Ureter (tissue), 1 donor: ENCODE results near the gene FGFRL1. TPM values are rescaled to one million over a fixed set of nuclear protein-coding genes. Genes with fewer than 3 reads are reported as not detected.

ENCODE experiments used
- DNase-seq: peaks from one replicate; pipeline ENCODE4 v3.0.0-alpha.2; 2020; ENCODE audit warnings: low spot score
- total RNA-seq: library from RNA; stranded (reverse); gene quantifications from one replicate; pipeline ENCODE4 v1.2.4, GENCODE V29; 2023
- donor health status: DM: yes; HTN: yes; CAD: no.

FGFRL1 gene
- total RNA-seq, 1 donor from 2014 or later, result 13.0 TPM

DNA sequence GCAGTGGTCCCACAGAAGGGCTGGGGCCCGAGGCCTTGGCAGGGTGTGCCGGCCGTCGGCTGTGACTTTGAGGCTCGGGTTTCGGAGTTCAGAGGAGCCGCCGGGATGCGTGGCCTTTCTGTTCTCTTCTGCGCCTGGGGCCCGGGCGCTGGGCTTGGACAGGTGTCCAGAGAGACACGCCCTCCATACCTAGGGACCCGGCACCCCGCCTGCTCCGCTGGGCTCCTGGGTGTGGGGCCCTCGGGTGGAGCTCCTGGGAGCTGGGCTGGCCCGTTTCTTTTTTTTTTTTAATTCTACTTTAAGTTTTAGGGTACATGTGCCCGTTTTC is 11.3 kb downstream of the FGFRL1 start:
- DNase-seq, result no peak

DNA sequence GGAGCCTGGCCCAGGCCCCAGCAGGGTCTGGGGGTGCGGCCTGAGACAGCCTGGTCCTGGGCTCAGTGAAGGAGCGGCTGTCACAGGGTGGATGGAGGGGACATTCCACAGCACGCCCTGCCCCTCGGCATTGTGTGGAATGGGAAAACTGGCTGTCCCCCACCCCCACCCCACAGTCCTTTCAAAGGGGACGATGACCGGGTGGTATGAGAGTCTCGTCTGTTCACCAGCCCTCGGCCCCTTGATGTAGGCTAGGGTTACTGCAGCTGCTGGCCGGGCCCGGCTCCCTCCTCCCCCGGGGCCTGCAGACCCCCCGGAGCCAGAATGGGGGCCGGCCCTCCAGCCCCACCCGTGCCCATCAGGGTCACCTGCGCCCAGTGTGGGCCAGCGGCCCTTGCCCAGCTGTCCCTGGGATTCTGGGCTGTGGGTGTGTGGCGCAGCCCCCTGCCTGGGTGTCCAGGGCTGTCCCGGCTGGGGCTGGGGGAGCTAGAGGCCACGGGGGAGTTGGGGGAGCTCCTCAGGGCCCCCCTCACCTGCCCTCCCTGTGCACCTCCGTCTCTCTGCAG is 11.7 kb downstream of the FGFRL1 start:
- no peak for DNase-seq

DNA sequence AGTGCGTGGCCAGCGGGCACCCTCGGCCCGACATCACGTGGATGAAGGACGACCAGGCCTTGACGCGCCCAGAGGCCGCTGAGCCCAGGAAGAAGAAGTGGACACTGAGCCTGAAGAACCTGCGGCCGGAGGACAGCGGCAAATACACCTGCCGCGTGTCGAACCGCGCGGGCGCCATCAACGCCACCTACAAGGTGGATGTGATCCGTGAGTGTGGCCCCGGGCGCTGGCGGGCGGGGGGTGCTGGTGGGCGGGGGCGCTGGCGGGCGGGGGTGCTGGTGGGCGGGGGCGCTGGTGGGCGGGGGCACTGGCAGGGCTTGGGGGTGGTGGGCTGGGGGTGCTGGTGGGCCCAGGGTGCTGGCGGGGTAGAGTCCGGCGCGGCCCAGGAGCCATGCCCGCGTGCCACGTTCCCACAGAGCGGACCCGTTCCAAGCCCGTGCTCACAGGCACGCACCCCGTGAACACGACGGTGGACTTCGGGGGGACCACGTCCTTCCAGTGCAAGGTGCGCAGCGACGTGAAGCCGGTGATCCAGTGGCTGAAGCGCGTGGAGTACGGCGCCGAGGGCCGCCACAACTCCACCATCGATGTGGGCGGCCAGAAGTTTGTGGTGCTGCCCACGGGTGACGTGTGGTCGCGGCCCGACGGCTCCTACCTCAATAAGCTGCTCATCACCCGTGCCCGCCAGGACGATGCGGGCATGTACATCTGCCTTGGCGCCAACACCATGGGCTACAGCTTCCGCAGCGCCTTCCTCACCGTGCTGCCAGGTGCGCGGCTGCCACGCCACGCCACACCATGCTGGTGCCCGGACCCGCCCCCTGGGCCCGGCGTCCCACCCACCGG is 12.7 kb downstream of the FGFRL1 start:
- DNase-seq, result no peak

DNA sequence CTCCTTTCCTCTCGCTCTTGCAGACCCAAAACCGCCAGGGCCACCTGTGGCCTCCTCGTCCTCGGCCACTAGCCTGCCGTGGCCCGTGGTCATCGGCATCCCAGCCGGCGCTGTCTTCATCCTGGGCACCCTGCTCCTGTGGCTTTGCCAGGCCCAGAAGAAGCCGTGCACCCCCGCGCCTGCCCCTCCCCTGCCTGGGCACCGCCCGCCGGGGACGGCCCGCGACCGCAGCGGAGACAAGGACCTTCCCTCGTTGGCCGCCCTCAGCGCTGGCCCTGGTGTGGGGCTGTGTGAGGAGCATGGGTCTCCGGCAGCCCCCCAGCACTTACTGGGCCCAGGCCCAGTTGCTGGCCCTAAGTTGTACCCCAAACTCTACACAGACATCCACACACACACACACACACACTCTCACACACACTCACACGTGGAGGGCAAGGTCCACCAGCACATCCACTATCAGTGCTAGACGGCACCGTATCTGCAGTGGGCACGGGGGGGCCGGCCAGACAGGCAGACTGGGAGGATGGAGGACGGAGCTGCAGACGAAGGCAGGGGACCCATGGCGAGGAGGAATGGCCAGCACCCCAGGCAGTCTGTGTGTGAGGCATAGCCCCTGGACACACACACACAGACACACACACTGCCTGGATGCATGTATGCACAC is 13.6 kb downstream of the FGFRL1 start:
- DNase-seq, result no peak

DNA sequence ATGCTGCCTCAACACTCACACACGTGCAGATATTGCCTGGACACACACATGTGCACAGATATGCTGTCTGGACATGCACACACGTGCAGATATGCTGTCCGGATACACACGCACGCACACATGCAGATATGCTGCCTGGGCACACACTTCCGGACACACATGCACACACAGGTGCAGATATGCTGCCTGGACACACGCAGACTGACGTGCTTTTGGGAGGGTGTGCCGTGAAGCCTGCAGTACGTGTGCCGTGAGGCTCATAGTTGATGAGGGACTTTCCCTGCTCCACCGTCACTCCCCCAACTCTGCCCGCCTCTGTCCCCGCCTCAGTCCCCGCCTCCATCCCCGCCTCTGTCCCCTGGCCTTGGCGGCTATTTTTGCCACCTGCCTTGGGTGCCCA is 14.7 kb downstream of the FGFRL1 start:
- no peak for DNase-seq

DNA sequence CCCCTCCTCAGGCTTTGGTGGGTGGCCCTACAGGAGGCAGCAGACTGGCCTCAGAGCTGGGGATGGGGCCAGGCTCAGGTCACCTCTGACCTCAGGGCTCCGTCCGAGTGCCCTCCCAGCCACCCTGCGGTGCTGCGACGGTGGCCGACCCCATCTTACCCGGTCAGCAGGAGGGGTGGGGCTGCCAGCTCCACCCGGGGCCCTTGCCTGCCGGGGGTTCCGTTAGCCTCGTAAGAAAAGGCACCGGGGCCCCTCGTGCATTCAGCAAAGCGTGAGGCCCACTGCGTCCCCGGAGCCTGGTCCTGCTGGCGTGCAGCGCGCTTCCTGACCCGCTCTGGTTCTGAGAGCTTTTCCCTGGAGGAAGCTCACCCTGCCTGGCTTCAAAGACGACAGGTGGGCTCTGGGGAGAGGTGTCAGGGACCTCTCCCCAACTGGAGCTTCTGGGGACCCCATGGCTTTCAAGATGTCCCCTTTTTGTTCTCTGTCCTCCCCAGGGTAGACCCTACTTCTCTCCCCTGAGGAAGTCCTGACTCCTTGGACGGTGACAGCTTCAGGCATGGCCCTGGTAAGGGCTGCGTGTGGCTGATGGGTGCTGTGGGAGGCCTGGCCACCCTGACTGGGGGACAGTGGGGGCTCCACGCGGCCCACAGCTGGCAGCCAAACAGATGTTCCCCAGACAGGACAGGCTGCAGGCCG is 15.9 kb downstream of the FGFRL1 start:
- no peak for DNase-seq

DNA sequence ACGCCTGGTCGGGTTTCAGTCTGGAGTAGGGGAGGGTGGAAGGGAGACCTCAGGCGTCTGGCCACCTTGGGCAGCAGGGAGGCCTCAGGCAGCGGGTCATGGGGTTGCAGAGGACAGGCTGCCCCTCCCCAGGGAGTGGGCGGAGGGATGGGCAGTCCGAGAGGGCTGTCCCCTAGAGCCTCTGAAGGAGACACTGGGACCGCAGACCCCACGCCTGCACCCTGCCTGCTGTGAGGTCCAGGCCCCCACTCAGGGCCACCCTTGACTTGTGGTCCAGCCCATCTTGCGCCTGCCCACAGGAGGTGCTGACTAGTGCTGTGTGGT is 16.5 kb downstream of the FGFRL1 start:
- DNase-seq, result no peak

DNA sequence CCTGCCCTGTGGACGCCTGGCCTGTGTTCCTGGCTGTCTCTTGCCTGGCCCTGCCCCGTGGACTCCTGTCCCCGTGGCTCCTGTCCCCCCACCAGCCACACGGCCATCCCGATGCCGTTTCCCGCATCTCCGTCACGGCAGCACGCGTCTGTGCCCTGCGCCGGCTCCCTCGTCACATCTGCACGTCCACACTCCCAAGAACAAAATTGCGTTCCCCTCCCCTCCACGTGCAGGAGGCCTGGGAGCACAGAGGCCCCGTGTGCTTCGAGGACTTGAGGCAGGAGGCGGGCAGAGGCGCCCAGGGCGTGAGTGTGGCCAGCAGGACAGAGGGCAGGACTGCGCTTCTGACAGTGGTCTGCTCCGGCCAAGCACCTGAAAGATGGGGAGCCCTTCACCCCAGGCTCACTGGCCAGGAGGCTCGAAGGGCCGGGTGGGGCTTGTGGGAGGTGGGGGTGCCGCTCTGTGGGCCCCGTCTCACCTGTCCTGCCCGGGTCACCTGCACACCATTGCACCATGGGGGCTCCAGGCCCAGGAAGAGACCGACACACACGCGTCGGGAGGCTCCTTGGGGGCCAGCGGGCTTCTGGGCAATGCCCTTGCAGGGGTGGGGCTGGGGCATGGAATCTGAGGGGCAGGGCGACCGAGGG is 17.3 kb downstream of the FGFRL1 start:
- DNase-seq, result no peak

DNA sequence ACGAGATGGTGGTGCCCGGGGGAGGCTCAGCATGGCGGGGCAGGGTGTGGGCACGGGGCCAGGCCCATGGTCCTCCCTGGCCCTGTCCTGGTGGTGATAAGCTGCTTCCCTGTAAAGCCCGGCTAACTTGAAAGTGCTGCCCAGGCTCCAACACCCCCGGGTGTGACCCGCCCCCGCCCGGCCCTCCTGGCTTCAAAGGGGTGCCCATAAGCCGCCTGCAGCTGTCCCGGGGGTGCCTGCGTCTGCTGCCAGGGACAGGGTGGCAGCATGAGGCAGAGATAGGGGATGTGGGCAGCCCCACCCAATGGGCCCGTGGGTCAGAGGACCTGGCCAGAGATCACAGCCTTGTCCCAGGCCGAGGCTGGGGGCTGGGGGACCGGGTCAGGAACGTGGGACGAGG is 18.1 kb downstream of the FGFRL1 start:
- DNase-seq, result no peak

DNA sequence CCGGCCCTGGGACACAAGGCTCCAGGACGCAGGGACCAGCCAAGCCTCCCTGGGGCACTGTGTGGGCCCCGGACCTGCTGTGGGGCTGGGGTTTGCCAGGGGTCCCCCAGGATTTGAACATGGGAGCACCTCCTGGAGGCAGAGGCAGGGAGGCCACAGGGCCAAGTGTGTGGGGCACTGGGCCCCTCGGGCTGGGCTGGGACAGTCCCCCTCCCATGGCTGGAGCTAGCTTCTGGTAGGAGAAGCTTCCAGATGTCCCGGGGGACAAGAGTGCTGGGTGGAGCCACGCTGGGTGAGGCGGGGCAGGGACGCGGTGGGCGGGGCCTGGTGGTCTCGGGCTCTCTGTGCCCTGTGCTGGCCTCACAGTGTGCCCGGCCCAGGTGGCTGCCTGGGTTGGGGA is 18.6 kb downstream of the FGFRL1 start:
- DNase-seq, result no peak

DNA sequence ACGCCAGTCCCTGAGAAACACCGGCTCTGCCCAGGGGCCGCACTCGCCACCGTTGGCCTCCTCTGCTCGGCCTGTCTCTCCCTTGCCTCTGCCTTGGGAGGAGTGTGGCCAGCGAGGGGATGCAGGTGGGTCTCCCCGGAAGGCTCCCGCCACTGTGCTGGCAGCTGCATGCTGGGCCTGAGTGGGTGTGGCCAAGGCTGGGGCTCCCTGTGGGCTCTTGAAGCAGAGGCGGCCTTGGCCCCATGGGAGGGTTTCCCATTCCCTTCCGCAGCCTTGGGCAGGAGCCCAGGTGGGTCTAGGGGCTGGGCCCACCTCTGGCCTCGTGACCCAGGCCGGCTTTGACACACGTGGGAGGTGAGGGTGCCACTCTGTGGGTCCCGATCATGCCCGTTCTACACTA is 19.1 kb downstream of the FGFRL1 start:
- no peak for DNase-seq

DNA sequence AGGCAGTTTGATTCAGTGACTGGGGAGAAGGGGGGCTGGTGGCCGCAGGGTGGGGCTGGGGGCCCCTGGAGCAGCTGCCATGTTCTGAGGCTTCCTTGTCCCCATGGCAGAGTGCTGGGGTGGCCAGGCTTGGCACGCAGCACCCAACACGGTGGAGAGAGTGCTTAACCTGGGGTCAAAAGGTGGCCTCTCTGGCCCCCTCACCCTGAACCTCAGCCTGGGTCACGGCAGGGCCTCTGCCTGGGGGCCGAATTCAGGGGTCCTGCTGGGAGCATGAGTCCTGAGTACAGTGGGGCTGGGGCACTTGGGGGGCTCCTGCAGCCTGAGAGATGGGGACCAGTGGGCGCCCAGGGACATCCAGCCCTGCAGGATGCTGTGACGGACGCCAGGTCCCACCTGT is 19.9 kb downstream of the FGFRL1 start:
- no peak for DNase-seq

DNA sequence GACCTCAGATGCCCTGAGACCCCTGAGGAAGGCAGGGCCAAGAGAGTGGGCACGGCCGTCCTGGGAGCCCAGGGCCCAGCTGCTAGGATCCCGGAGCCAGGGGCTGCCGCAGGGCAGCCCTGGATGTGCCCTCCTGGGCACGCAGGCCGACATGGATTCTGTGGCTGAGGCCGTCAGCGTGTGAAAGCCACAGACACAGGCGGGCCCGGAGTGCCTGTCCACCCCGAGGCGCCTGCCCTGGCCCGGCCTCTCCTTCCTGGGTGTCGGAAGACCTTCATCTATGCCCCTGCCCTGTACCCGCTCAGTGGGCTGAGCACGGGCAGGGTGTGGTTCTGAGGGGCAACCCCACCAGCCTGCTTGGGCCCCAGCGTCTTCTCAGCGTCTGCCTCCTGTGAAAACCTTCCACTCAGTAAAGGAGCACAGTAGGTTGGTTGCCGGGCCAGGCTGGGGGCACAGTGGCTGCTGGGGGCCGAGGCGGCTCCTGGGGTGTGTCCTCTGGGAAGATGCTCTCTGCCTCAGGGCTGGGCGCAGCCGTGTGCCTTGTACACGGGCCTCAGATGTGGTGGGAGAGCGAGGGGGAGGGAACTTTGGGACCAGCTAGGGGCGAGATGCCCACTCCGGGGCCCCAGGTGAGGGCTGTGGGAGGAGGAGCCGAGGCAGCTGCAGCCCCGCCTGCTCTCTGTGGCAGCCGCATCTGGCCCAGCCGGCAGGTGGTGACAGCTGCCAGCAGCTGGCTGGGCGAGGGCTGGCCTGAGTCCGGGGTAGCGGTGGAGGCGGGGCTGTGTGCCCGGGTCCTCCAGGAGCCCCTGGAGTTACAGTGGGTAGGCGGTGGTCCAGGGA is 20.8 kb downstream of the FGFRL1 start:
- no peak for DNase-seq

DNA sequence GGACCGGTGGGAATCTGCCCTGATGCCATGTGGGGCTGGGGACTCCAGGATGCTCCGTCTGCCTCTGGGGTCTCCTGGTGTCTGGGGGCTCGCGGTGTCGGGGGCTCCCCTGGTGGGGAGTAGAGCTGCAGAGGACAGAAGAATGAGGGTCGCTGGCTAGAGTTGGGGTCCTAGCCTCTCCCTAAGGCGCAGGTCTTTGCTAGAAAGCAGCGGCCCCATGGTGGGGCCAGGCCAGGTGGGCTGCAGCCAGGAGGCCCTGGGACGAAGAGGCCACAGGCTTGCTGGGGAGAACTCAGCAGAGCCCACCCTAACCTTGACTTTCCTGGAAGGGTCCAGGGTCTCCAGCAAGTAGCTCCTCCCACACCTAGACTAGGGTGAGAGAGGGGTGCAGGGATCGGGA is 21.4 kb downstream of the FGFRL1 start:
- DNase-seq, result no peak

DNA sequence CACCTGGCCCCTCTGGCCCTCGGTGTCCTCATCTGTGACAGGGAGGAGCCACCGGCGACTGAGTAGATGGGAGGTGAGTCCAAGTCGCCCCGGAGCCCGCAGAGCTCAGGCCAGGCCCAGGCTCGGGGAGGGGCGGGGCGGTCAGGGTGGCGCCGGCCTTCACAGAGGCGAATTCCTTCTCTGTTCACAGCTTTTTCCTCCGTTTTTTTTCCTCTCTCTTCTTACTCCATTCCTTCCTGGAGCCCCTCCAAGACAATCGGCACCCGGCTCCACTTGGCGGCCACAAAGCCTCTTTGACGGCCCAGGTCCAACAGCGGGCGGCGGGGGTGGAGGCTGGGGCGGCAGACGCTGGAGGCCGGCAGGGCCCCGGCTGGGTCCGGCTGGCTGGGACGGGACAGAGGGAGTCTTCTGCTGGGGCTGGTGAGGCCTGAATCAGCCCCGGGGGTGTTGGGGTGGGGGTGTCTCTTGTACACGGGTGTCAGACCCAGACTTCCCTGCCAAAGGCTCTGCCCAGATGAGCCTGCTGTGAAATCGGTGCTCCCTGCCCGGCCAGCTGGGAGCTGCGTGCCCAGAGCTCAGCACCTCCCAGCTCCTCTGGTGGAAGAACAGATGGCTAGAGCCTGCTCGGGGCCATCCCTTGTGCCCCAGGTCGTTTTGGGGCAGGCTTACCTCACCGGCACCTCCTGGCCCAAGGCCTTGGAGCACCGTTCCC is 22.6 kb downstream of the FGFRL1 start:
- no peak for DNase-seq

DNA sequence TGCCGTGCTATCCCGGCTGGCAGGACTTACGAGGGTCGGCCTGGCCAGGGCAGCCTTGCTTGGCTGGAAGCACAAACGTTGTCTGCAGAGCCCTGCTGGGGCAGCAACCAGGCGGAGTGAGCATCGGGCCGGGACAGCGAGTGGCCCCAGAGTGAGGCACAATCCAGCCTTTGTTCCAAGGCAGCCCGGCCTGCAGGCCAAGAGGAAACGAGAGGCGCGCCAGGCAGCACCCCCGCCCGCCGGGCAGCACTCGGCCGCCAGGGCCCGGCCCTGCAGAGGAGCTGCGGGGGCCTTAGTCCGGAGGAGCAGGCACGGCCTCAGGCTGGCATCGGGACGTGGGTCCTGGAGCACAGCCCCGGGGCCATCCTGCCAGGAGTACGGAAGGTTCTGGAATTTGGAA is 24.1 kb downstream of the FGFRL1 start:
- DNase-seq, result no peak

DNA sequence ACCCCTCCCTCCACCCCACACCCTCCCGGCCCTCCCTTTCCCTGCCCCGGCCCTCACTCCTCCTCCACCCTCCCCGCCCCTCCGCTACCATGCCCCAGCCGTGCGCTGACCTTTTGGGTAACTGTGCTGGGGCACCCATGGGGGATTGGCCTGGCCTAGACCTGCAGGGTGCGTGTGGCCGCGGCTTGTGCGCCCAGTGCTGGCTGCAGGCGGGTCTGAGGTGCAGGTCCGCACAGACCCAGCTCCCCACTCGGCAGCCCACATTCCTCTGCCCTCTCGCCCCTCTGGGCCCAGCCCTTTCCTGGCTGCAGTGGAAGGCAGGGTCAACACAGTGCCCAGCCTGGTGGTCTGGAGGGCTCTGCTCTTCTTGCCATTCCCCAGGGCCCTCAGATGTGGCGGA is 24.7 kb downstream of the FGFRL1 start:
- DNase-seq, result no peak

DNA sequence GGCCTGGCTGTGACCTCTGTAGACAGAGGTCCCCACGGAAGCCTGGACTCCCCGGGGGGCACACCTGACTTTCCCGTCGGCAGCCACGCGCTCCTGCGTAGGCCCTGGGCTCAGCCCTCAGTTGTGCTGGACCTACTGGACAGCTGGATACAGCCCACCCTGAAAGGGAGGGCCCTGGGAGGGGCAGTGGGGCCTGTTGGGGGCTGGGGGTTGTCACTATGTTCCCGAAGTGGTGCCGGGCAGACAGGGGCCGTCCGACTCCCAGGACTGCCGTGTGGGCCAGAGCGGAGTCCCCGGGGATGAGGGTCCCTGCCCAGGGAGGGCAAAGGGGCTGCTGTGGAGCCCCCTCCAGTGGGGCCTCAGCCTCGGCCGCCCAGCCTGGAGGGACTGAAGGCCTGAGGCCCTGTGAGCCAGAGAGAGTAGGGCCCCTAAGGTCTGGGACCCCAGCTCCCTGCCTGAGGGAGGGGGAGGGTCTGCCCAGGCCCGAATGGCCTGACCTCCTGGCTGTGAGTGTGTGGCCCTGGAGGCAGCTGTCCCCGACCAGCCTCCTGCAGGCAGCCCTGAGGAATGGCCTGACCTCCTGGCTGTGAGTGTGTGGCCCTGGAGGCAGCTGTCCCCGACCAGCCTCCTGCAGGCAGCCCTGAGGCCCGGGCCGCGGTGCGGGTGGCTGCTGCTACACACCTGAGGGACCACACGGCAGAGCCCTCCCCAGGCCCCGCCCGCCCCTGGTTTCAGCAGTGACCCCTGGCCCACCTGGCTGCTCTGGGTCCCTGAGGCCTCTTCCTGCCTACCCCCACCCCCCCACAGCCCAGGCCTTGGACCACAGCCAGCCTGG is 25.8 kb downstream of the FGFRL1 start:
- DNase-seq, result no peak

DNA sequence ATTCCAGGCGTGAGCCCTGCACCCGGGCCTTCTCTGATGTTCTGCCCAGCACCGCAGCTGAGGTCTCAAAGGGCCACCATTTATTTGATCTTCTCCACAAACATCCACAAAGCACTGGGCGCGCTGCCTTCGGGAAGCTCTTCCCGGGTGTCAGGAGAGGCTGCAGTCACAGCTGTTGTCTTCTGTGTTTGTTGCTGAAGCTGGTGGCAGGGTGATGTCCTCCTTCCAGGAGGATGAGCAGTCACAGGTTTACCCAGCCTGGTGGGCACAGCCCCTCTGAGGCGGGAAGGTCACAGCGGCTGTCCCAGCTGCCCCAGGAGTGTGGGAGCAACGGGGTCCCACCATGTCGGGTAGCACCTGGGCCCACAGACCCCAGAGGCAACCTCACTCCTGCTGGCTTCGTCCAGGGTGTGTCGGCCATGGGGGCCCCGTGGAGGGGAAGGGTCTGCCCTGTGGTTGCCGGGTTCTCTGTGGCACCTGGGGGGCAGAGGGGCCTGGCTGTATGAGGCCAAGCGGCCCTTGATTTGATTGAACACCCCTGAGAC is 27.6 kb downstream of the FGFRL1 start:
- no peak for DNase-seq
